ENCODE measurements around the gene IZUMO1. TPM values are rescaled to one million over a fixed set of nuclear protein-coding genes. Genes with fewer than 3 reads are reported as not detected.
A peak's percentile ranks its signal among the peaks of the same experiment; 100 is the strongest.
"Not testable (repeated sequence)": the region's sequence is repeated elsewhere in the genome, so short reads cannot be mapped to it uniquely, and the experiment has no call there.

Gene IZUMO1
- total and polyA plus RNA-seq, 11 donors, result 0.13 to 0.93 (median 0.50) TPM

GRCh38 chr19:48698046-48698445, 48.7 kb downstream of the IZUMO1 start:
- Histone ChIP-seq H3K9me3 (no peaks in the 10 kb centered on the region), H3K4me1 (peaks cover 0 to 15% (median 5%) of the 10 kb centered on the region in 12 donors), H3K4me3 (no peak overlapping the region), H3K27me3 (peaks cover 0 to 26% (median 7%) of the 10 kb centered on the region in 9 donors), H3K27ac (no peak overlapping the region), H3K36me3 (peaks cover 0 to 12% (median 0%) of the 10 kb centered on the region in 9 donors)
- intact Hi-C loops (cut with DNase I), result no loop called here
- TF ChIP-seq CTCF (IDR thresholded peaks at IDR 0.05) (no peak), POLR2A (IDR thresholded peaks at IDR 0.05) (no peak)
- 62 to 69% (median 63%) methylated on average over 4 of the region's 4 CpGs for WGBS, 4 donors
- ATAC-seq, result no peak
- DNase-seq, result no peak

GRCh38 chr19:48696353-48697010, 50.2 kb downstream of the IZUMO1 start:
- H3K36me3 ChIP-seq, result peaks cover 0 to 3% (median 0%) of the 10 kb centered on the region in 9 donors
- 8 to 13% (median 10%) methylated on average over 26 to 34 of the region's 34 CpGs for WGBS, 4 donors
- peak in 1 of 5 donors; percentile 55 for DNase-seq
- H3K4me1 ChIP-seq, result peaks cover 0 to 15% (median 5%) of the 10 kb centered on the region in 12 donors
- H3K27ac ChIP-seq, result peak overlapping the region in 4 of 12 donors; percentile 11 to 40 (median 28)
- no peak for TF ChIP-seq POLR2A (IDR thresholded peaks at IDR 0.05)
- TF ChIP-seq CTCF (IDR thresholded peaks at IDR 0.05), result no peak
- H3K27me3 ChIP-seq, result peaks cover 0 to 26% (median 7%) of the 10 kb centered on the region in 9 donors
- no peaks in the 10 kb centered on the region for H3K9me3 ChIP-seq
- H3K4me3 ChIP-seq, result peak overlapping the region in 9 of 12 donors; percentile 14 to 41 (median 32)
- intact Hi-C loops (cut with DNase I), result no loop called here
- ATAC-seq, result peak in 3 of 4 donors; percentile 63 to 80 (median 66)

- Histone ChIP-seq H3K27me3 (peaks cover 0 to 26% (median 7%) of the 10 kb centered on the region in 9 donors), H3K36me3 (no peaks in the 10 kb centered on the region), H3K9me3 (no peaks in the 10 kb centered on the region), H3K4me3 (peak within 1 kb of the TSS in 9 of 12 donors; percentile 14 to 41 (median 32)), H3K4me1 (peaks cover 0 to 15% (median 5%) of the 10 kb centered on the region in 12 donors), H3K27ac (peak within 1 kb of the TSS in 4 of 12 donors; percentile 11 to 40 (median 28))
- intact Hi-C loops (cut with DNase I), result no loop called here
- TF ChIP-seq CTCF (IDR thresholded peaks at IDR 0.05), result no peak
- TF ChIP-seq POLR2A (IDR thresholded peaks at IDR 0.05), result no peak
- no peak for DNase-seq
- ATAC-seq, result peak in 3 of 4 donors; percentile 19 to 23 (median 23)
- WGBS, 4 donors, result 36 to 45% (median 41%) methylated on average over 10 to 16 of the region's 16 CpGs
Measured at GRCh38 chr19:48695743-48696352, 50.9 kb downstream of the IZUMO1 start, which contains the start of gene FUT2. Gene FUT2, plus strand, starts transcription at chr19:48695971. Its CDS starts 6,986 bp downstream, at chr19:48702957.

GRCh38 chr19:48693629-48694028, 53.1 kb downstream of the IZUMO1 start:
- ATAC-seq; H3K27ac ChIP-seq; DNase-seq; H3K4me3 ChIP-seq; H3K9me3 ChIP-seq; intact Hi-C loops (cut with DNase I); H3K36me3 ChIP-seq: not testable (repeated sequence)
- H3K27me3 ChIP-seq, result peaks cover 0 to 26% (median 7%) of the 10 kb centered on the region in 9 donors
- H3K4me1 ChIP-seq, result peaks cover 0 to 15% (median 5%) of the 10 kb centered on the region in 12 donors
- 80 to 91% (median 89%) methylated on average over 9 of the region's 9 CpGs for WGBS, 4 donors

Other genes starting within 250 kb of the IZUMO1 start
- 1 to 10 TPM in 6 of 9 donors, under 1 TPM in 3; 0.50 to 1.9 (median 1.4) TPM for gene LMTK3, start 235.1 kb downstream of the IZUMO1 start, total RNA-seq
- gene LMTK3, start 235.1 kb downstream of the IZUMO1 start, polyA plus RNA-seq, result under 1 TPM; 0.19 to 0.99 TPM
- gene SULT2B1, start 194.7 kb downstream of the IZUMO1 start, total RNA-seq, result under 1 TPM in 1 of 9 donors, not detected in 8; 0.45 TPM
- under 1 TPM in 1 of 2 donors, not detected in 1; 0.19 TPM for gene SULT2B1, start 194.7 kb downstream of the IZUMO1 start, polyA plus RNA-seq
- not detected for gene SPACA4, start 140.2 kb downstream of the IZUMO1 start, total RNA-seq
- not detected for gene SPACA4, start 140.2 kb downstream of the IZUMO1 start, polyA plus RNA-seq
- gene FAM83E, start 131.8 kb downstream of the IZUMO1 start, total RNA-seq, result not detected
- gene FAM83E, start 131.8 kb downstream of the IZUMO1 start, polyA plus RNA-seq, result under 1 TPM in 1 of 2 donors, not detected in 1; 0.14 TPM
- gene RPL18, start 127.7 kb downstream of the IZUMO1 start, total RNA-seq, result 100 to 1,000 TPM; 470 to 877 (median 692) TPM
- 1,000 to 10,000 TPM; 1,040 to 1,773 TPM for gene RPL18, start 127.7 kb downstream of the IZUMO1 start, polyA plus RNA-seq
- 10 to 100 TPM in 2 of 9 donors, 1 to 10 TPM in 7; 5.6 to 13.1 (median 8.6) TPM for gene SPHK2, start 127.4 kb downstream of the IZUMO1 start, total RNA-seq
- gene SPHK2, start 127.4 kb downstream of the IZUMO1 start, polyA plus RNA-seq, result 10 to 100 TPM; 10.3 to 11.0 TPM
- gene DBP, start 109.5 kb downstream of the IZUMO1 start, total RNA-seq, result 10 to 100 TPM in 5 of 9 donors, 1 to 10 TPM in 4; 1.4 to 34.2 (median 12.5) TPM
- 10 to 100 TPM in 1 of 2 donors, 1 to 10 TPM in 1; 3.9 to 11.6 TPM for gene DBP, start 109.5 kb downstream of the IZUMO1 start, polyA plus RNA-seq
- 10 to 100 TPM in 1 of 9 donors, 1 to 10 TPM in 8; 2.2 to 14.6 (median 5.8) TPM for gene CA11, start 100.7 kb downstream of the IZUMO1 start, total RNA-seq
- 10 to 100 TPM in 1 of 2 donors, 1 to 10 TPM in 1; 3.4 to 14.8 TPM for gene CA11, start 100.7 kb downstream of the IZUMO1 start, polyA plus RNA-seq
- under 1 TPM in 3 of 9 donors, not detected in 6; 0.12 to 0.42 (median 0.20) TPM for gene NTN5, start 73.9 kb downstream of the IZUMO1 start, total RNA-seq
- gene NTN5, start 73.9 kb downstream of the IZUMO1 start, polyA plus RNA-seq, result under 1 TPM in 1 of 2 donors, not detected in 1; 0.11 TPM
- gene FUT2, start 50.9 kb downstream of the IZUMO1 start, total RNA-seq, result under 1 TPM in 1 of 9 donors, not detected in 8; 0.14 TPM
- gene FUT2, start 50.9 kb downstream of the IZUMO1 start, polyA plus RNA-seq, result under 1 TPM in 1 of 2 donors, not detected in 1; 0.19 TPM
- gene MAMSTR, start 27.2 kb downstream of the IZUMO1 start, total RNA-seq, result 1 to 10 TPM in 7 of 9 donors, under 1 TPM in 2; 0.65 to 5.5 (median 1.7) TPM
- gene MAMSTR, start 27.2 kb downstream of the IZUMO1 start, polyA plus RNA-seq, result 1 to 10 TPM; 2.0 to 3.7 TPM
- 10 to 100 TPM; 10.0 to 28.1 (median 15.3) TPM for gene RASIP1, start 6.3 kb downstream of the IZUMO1 start, total RNA-seq
- gene RASIP1, start 6.3 kb downstream of the IZUMO1 start, polyA plus RNA-seq, result 10 to 100 TPM; 14.6 to 15.7 TPM
- 1 to 10 TPM; 1.8 to 6.2 (median 2.7) TPM for gene FUT1, start 5.7 kb upstream of the IZUMO1 start, total RNA-seq
- gene FUT1, start 5.7 kb upstream of the IZUMO1 start, polyA plus RNA-seq, result 1 to 10 TPM; 2.3 to 3.0 TPM
- gene FGF21, start 8.6 kb upstream of the IZUMO1 start, total RNA-seq, result not detected
- gene FGF21, start 8.6 kb upstream of the IZUMO1 start, polyA plus RNA-seq, result not detected
- gene BCAT2, start 64.1 kb upstream of the IZUMO1 start, total RNA-seq, result 100 to 1,000 TPM in 1 of 9 donors, 10 to 100 TPM in 8; 39.8 to 103 (median 61.7) TPM
- gene BCAT2, start 64.1 kb upstream of the IZUMO1 start, polyA plus RNA-seq, result 10 to 100 TPM; 62.5 to 84.7 TPM
- 1 to 10 TPM in 8 of 9 donors, not detected in 1; 1.2 to 5.4 (median 3.3) TPM for gene HSD17B14, start 89.6 kb upstream of the IZUMO1 start, total RNA-seq
- gene HSD17B14, start 89.6 kb upstream of the IZUMO1 start, polyA plus RNA-seq, result 1 to 10 TPM; 1.6 to 2.7 TPM
- 10 to 100 TPM in 8 of 9 donors, 1 to 10 TPM in 1; 7.5 to 66.9 (median 24.8) TPM for gene PLEKHA4, start 121.7 kb upstream of the IZUMO1 start, total RNA-seq
- gene PLEKHA4, start 121.7 kb upstream of the IZUMO1 start, polyA plus RNA-seq, result 10 to 100 TPM; 28.6 to 32.0 TPM
- 10 to 100 TPM; 51.7 to 88.2 (median 62.6) TPM for gene PPP1R15A, start 125.5 kb upstream of the IZUMO1 start, total RNA-seq
- 100 to 1,000 TPM in 1 of 2 donors, 10 to 100 TPM in 1; 86.6 to 181 TPM for gene PPP1R15A, start 125.5 kb upstream of the IZUMO1 start, polyA plus RNA-seq
- 1 to 10 TPM in 1 of 9 donors, under 1 TPM in 5, not detected in 3; 0.21 to 1.1 (median 0.32) TPM for gene TULP2, start 151.8 kb upstream of the IZUMO1 start, total RNA-seq
- gene TULP2, start 151.8 kb upstream of the IZUMO1 start, polyA plus RNA-seq, result under 1 TPM in 1 of 2 donors, not detected in 1; 0.26 TPM
- gene NUCB1, start 153.4 kb upstream of the IZUMO1 start, total RNA-seq, result 100 to 1,000 TPM; 200 to 428 (median 286) TPM
- 100 to 1,000 TPM; 179 to 384 TPM for gene NUCB1, start 153.4 kb upstream of the IZUMO1 start, polyA plus RNA-seq
- gene DHDH, start 186.8 kb upstream of the IZUMO1 start, total RNA-seq, result under 1 TPM in 1 of 9 donors, not detected in 8; 0.49 TPM
- under 1 TPM in 1 of 2 donors, not detected in 1; 0.15 TPM for gene DHDH, start 186.8 kb upstream of the IZUMO1 start, polyA plus RNA-seq
- gene BAX, start 208.0 kb upstream of the IZUMO1 start, total RNA-seq, result 10 to 100 TPM; 17.9 to 68.4 (median 23.1) TPM
- gene BAX, start 208.0 kb upstream of the IZUMO1 start, polyA plus RNA-seq, result 10 to 100 TPM; 21.1 to 34.4 TPM
- gene FTL, start 218.4 kb upstream of the IZUMO1 start, total RNA-seq, result 1,000 to 10,000 TPM in 4 of 9 donors, 100 to 1,000 TPM in 5; 484 to 6,770 (median 857) TPM
- gene FTL, start 218.4 kb upstream of the IZUMO1 start, polyA plus RNA-seq, result 1,000 to 10,000 TPM in 1 of 2 donors, 100 to 1,000 TPM in 1; 836 to 1,542 TPM
- gene GYS1, start 246.4 kb upstream of the IZUMO1 start, total RNA-seq, result 100 to 1,000 TPM; 125 to 264 (median 173) TPM
- 100 to 1,000 TPM; 114 to 154 TPM for gene GYS1, start 246.4 kb upstream of the IZUMO1 start, polyA plus RNA-seq
- 10 to 100 TPM; 41.4 to 93.9 (median 50.9) TPM for gene RUVBL2, start 247.0 kb upstream of the IZUMO1 start, total RNA-seq
- 100 to 1,000 TPM in 1 of 2 donors, 10 to 100 TPM in 1; 68.0 to 109 TPM for gene RUVBL2, start 247.0 kb upstream of the IZUMO1 start, polyA plus RNA-seq